ENCODE measurements around the gene BFSP1.
A peak's percentile ranks its signal among the peaks of the same experiment; 100 is the strongest.

Gene BFSP1

GRCh38 chr20:17468073-17468840 lies 62.9 kb downstream of the BFSP1 start:
- no peak overlapping the region for H3K18ac ChIP-seq (ENCODE audit: low read depth in 1 of 2, low read length in 2 of 2)
- H2BK120ac ChIP-seq (ENCODE audit: low read depth, low read length) = no peak overlapping the region
- no peak overlapping the region for H2BK12ac ChIP-seq (ENCODE audit: low read length in 2 of 2)
- H3K4ac ChIP-seq (ENCODE audit: low read depth in 1 of 2, low read length in 2 of 2) = no peak overlapping the region
- no peak overlapping the region for H3K9ac ChIP-seq (ENCODE audit: low read length)
- peak overlapping the region in 1 of 2 experiments; percentile 23 for H3K4me3 ChIP-seq (ENCODE audit: insufficient read depth in 1 of 2, low read depth in 1 of 2, low read length in 2 of 2)
- H2BK5ac ChIP-seq (ENCODE audit: low read depth, low read length, poor library complexity, severe bottlenecking) = no peak overlapping the region
- peaks cover 0 to 20% of the 10 kb centered on the region in 2 experiments for H3K27me3 ChIP-seq (ENCODE audit: control insufficient read depth in 1 of 2, insufficient read depth in 1 of 2, low read length in 2 of 2)
- no peaks in the 10 kb centered on the region for H3K9me3 ChIP-seq (ENCODE audit: control insufficient read depth, low read length)
- no peak overlapping the region for H3K4me2 ChIP-seq (ENCODE audit: low read length, poor library complexity, severe bottlenecking)
- no peaks in the 10 kb centered on the region for H3K4me1 ChIP-seq (ENCODE audit: control insufficient read depth, insufficient read depth, low read depth, low read length)
- H2AK5ac ChIP-seq (ENCODE audit: low read length, severe bottlenecking) = no peak overlapping the region
- no peak overlapping the region for H2AFZ ChIP-seq (ENCODE audit: low read depth, low read length)
- H4K8ac ChIP-seq (ENCODE audit: low read length) = no peak overlapping the region
- no peak overlapping the region for H3K27ac ChIP-seq (ENCODE audit: low read length, poor library complexity, severe bottlenecking)
- H3K79me1 ChIP-seq (replicated peaks; ENCODE audit: low read length, poor library complexity, severe bottlenecking) = no peaks in the 10 kb centered on the region
- DNase-seq = no peak
- no peak overlapping the region for H2BK15ac ChIP-seq (ENCODE audit: low read depth, poor library complexity, severe bottlenecking)
- H4K91ac ChIP-seq (ENCODE audit: low read length) = peak overlapping the region; percentile 75
- H3K23ac ChIP-seq (ENCODE audit: low read length in 2 of 2) = no peak overlapping the region
- H3K36me3 ChIP-seq (ENCODE audit: control insufficient read depth in 1 of 2, insufficient read depth in 2 of 2, low read depth in 1 of 2, low read length in 2 of 2) = no peaks in the 10 kb centered on the region
- H3K14ac ChIP-seq (ENCODE audit: low read length in 2 of 2) = peak overlapping the region in 1 of 2 experiments; percentile 36
- WGBS = 80% methylated on average over 24 of the region's 24 CpGs

GRCh38 chr20:17467120-17467655 lies 64.0 kb downstream of the BFSP1 start:
- Histone ChIP-seq H3K9me3 (ENCODE audit: control insufficient read depth, low read length) (no peaks in the 10 kb centered on the region), H3K36me3 (ENCODE audit: control insufficient read depth in 1 of 2, insufficient read depth in 2 of 2, low read depth in 1 of 2, low read length in 2 of 2) (no peaks in the 10 kb centered on the region)
- 82% methylated on average over 2 of the region's 4 CpGs for WGBS

GRCh38 chr20:17466641-17467040 lies 64.5 kb downstream of the BFSP1 start:
- no peaks in the 10 kb centered on the region for H3K36me3 ChIP-seq (ENCODE audit: control insufficient read depth in 1 of 2, insufficient read depth in 2 of 2, low read depth in 1 of 2, low read length in 2 of 2)
- H3K9ac ChIP-seq (ENCODE audit: low read length) = no peak overlapping the region
- H4K8ac ChIP-seq (ENCODE audit: low read length) = no peak overlapping the region
- H3K79me1 ChIP-seq (replicated peaks; ENCODE audit: low read length, poor library complexity, severe bottlenecking) = no peaks in the 10 kb centered on the region
- no peak overlapping the region for H3K23ac ChIP-seq (ENCODE audit: low read length in 2 of 2)
- no peak overlapping the region for H2BK120ac ChIP-seq (ENCODE audit: low read depth, low read length)
- H3K9me3 ChIP-seq (ENCODE audit: control insufficient read depth, low read length) = no peaks in the 10 kb centered on the region
- H3K27ac ChIP-seq (ENCODE audit: low read length, poor library complexity, severe bottlenecking) = no peak overlapping the region
- 81% methylated on average over 7 of the region's 7 CpGs for WGBS
- H4K91ac ChIP-seq (ENCODE audit: low read length) = no peak overlapping the region
- no peak overlapping the region for H2AK5ac ChIP-seq (ENCODE audit: low read length, severe bottlenecking)
- no peak overlapping the region for H2AFZ ChIP-seq (ENCODE audit: low read depth, low read length)
- H2BK15ac ChIP-seq (ENCODE audit: low read depth, poor library complexity, severe bottlenecking) = no peak overlapping the region
- H3K4me3 ChIP-seq (ENCODE audit: insufficient read depth in 1 of 2, low read depth in 1 of 2, low read length in 2 of 2) = no peak overlapping the region
- no peak overlapping the region for H3K4ac ChIP-seq (ENCODE audit: low read depth in 1 of 2, low read length in 2 of 2)
- H3K4me2 ChIP-seq (ENCODE audit: low read length, poor library complexity, severe bottlenecking) = no peak overlapping the region
- H3K14ac ChIP-seq (ENCODE audit: low read length in 2 of 2) = no peak overlapping the region
- no peak overlapping the region for H2BK12ac ChIP-seq (ENCODE audit: low read length in 2 of 2)
- H3K18ac ChIP-seq (ENCODE audit: low read depth in 1 of 2, low read length in 2 of 2) = no peak overlapping the region
- no peak overlapping the region for H2BK5ac ChIP-seq (ENCODE audit: low read depth, low read length, poor library complexity, severe bottlenecking)
- no peak for DNase-seq
- no peaks in the 10 kb centered on the region for H3K4me1 ChIP-seq (ENCODE audit: control insufficient read depth, insufficient read depth, low read depth, low read length)
- peaks cover 0 to 22% of the 10 kb centered on the region in 2 experiments for H3K27me3 ChIP-seq (ENCODE audit: control insufficient read depth in 1 of 2, insufficient read depth in 1 of 2, low read length in 2 of 2)

More at GRCh38 chr20:17467120-17467655, 64.0 kb downstream of the BFSP1 start:
- Histone ChIP-seq H3K4ac (ENCODE audit: low read depth in 1 of 2, low read length in 2 of 2) (no peak overlapping the region), H2BK15ac (ENCODE audit: low read depth, poor library complexity, severe bottlenecking) (no peak overlapping the region), H3K18ac (ENCODE audit: low read depth in 1 of 2, low read length in 2 of 2) (no peak overlapping the region), H3K14ac (ENCODE audit: low read length in 2 of 2) (no peak overlapping the region), H2BK120ac (ENCODE audit: low read depth, low read length) (no peak overlapping the region), H3K4me1 (ENCODE audit: control insufficient read depth, insufficient read depth, low read depth, low read length) (no peaks in the 10 kb centered on the region), H3K4me3 (ENCODE audit: insufficient read depth in 1 of 2, low read depth in 1 of 2, low read length in 2 of 2) (no peak overlapping the region), H3K27ac (ENCODE audit: low read length, poor library complexity, severe bottlenecking) (no peak overlapping the region), H3K4me2 (ENCODE audit: low read length, poor library complexity, severe bottlenecking) (no peak overlapping the region), H3K9ac (ENCODE audit: low read length) (no peak overlapping the region), H4K91ac (ENCODE audit: low read length) (no peak overlapping the region), H3K23ac (ENCODE audit: low read length in 2 of 2) (no peak overlapping the region), H3K79me1 (replicated peaks; ENCODE audit: low read length, poor library complexity, severe bottlenecking) (no peaks in the 10 kb centered on the region), H2BK5ac (ENCODE audit: low read depth, low read length, poor library complexity, severe bottlenecking) (no peak overlapping the region), H4K8ac (ENCODE audit: low read length) (no peak overlapping the region), H2AFZ (ENCODE audit: low read depth, low read length) (no peak overlapping the region), H2BK12ac (ENCODE audit: low read length in 2 of 2) (no peak overlapping the region), H3K27me3 (ENCODE audit: control insufficient read depth in 1 of 2, insufficient read depth in 1 of 2, low read length in 2 of 2) (peaks cover 0 to 22% of the 10 kb centered on the region in 2 experiments), H2AK5ac (ENCODE audit: low read length, severe bottlenecking) (no peak overlapping the region)
- DNase-seq = no peak

GRCh38 chr20:17465236-17465635 lies 65.9 kb downstream of the BFSP1 start:
- peaks cover 0 to 11% of the 10 kb centered on the region in 2 experiments for H3K27me3 ChIP-seq (ENCODE audit: control insufficient read depth in 1 of 2, insufficient read depth in 1 of 2, low read length in 2 of 2)
- DNase-seq = no peak
- no peaks in the 10 kb centered on the region for H3K4me1 ChIP-seq (ENCODE audit: control insufficient read depth, insufficient read depth, low read depth, low read length)
- no peak overlapping the region for H2BK120ac ChIP-seq (ENCODE audit: low read depth, low read length)
- H3K9me3 ChIP-seq (ENCODE audit: control insufficient read depth, low read length) = no peaks in the 10 kb centered on the region
- H4K91ac ChIP-seq (ENCODE audit: low read length) = no peak overlapping the region
- H2AK5ac ChIP-seq (ENCODE audit: low read length, severe bottlenecking) = no peak overlapping the region
- H2AFZ ChIP-seq (ENCODE audit: low read depth, low read length) = no peak overlapping the region
- H4K8ac ChIP-seq (ENCODE audit: low read length) = no peak overlapping the region
- no peak overlapping the region for H3K23ac ChIP-seq (ENCODE audit: low read length in 2 of 2)
- H3K27ac ChIP-seq (ENCODE audit: low read length, poor library complexity, severe bottlenecking) = no peak overlapping the region
- no peaks in the 10 kb centered on the region for H3K36me3 ChIP-seq (ENCODE audit: control insufficient read depth in 1 of 2, insufficient read depth in 2 of 2, low read depth in 1 of 2, low read length in 2 of 2)
- H3K4me3 ChIP-seq (ENCODE audit: insufficient read depth in 1 of 2, low read depth in 1 of 2, low read length in 2 of 2) = no peak overlapping the region
- no peak overlapping the region for H3K4me2 ChIP-seq (ENCODE audit: low read length, poor library complexity, severe bottlenecking)
- peak overlapping the region in 1 of 2 experiments; percentile 4 for H3K14ac ChIP-seq (ENCODE audit: low read length in 2 of 2)
- no peak overlapping the region for H3K9ac ChIP-seq (ENCODE audit: low read length)
- H3K4ac ChIP-seq (ENCODE audit: low read depth in 1 of 2, low read length in 2 of 2) = no peak overlapping the region
- no peak overlapping the region for H3K18ac ChIP-seq (ENCODE audit: low read depth in 1 of 2, low read length in 2 of 2)
- no peak overlapping the region for H2BK12ac ChIP-seq (ENCODE audit: low read length in 2 of 2)
- H3K79me1 ChIP-seq (replicated peaks; ENCODE audit: low read length, poor library complexity, severe bottlenecking) = no peaks in the 10 kb centered on the region
- WGBS = 89% methylated on average over 10 of the region's 10 CpGs
- no peak overlapping the region for H2BK15ac ChIP-seq (ENCODE audit: low read depth, poor library complexity, severe bottlenecking)
- H2BK5ac ChIP-seq (ENCODE audit: low read depth, low read length, poor library complexity, severe bottlenecking) = no peak overlapping the region
